HG02678 (cell line): ENCODE measurements around the gene EFNA5.
"Not testable (repeated sequence)": the region's sequence is repeated elsewhere in the genome, so short reads cannot be mapped to it uniquely, and the experiment has no call there.

Experiments used
- ATAC-seq: cut with Tn5 transposase; IDR thresholded peaks from one replicate; pipeline ENCODE4 v1.9.1; 2021; ENCODE audit warnings: mild to moderate bottlenecking, moderate library complexity; ENCODE audit not compliant: unreplicated experiment

The EFNA5 gene

GRCh38 chr5:107352576-107352975, 318.2 kb downstream of the EFNA5 start:
- no peak for ATAC-seq

GRCh38 chr5:107346580-107346979, 324.2 kb downstream of the EFNA5 start:
- not testable (repeated sequence) for ATAC-seq

GRCh38 chr5:107342371-107342770, 328.4 kb downstream of the EFNA5 start:
- ATAC-seq = no peak

- no peak for ATAC-seq
Measured at GRCh38 chr5:107341376-107342084, 329.2 kb downstream of the EFNA5 start.

- ATAC-seq = no peak
Measured at GRCh38 chr5:107340631-107341030, 330.1 kb downstream of the EFNA5 start.

- ATAC-seq = no peak
Measured at GRCh38 chr5:107338335-107338734, 332.4 kb downstream of the EFNA5 start.

- ATAC-seq = no peak
Measured at GRCh38 chr5:107337281-107337680, 333.5 kb downstream of the EFNA5 start.

- no peak for ATAC-seq
Measured at GRCh38 chr5:107331882-107332281, 338.9 kb downstream of the EFNA5 start.

- no peak for ATAC-seq
Measured at GRCh38 chr5:107331312-107331711, 339.4 kb downstream of the EFNA5 start.

GRCh38 chr5:107330903-107331302, 339.8 kb downstream of the EFNA5 start:
- ATAC-seq = no peak

GRCh38 chr5:107329850-107330249, 340.9 kb downstream of the EFNA5 start:
- peak; percentile 89 for ATAC-seq
